Measurements from ENCODE around the gene TMTC2.

Gene TMTC2

GRCh38 chr12:82931349-82932116 lies 244.8 kb downstream of the TMTC2 start:
- Histone ChIP-seq H3K27ac (ENCODE audit: insufficient read depth, low read length, poor library complexity, severe bottlenecking) (no peak overlapping the region), H3K9me3 (ENCODE audit: control insufficient read depth, low read length) (no peaks in the 10 kb centered on the region), H3K4me1 (ENCODE audit: control insufficient read depth, insufficient read depth, low read length, poor library complexity, severe bottlenecking) (no peaks in the 10 kb centered on the region), H3K36me3 (ENCODE audit: control insufficient read depth, insufficient read depth, low read length) (no peaks in the 10 kb centered on the region), H3K27me3 (replicated peaks; ENCODE audit: control insufficient read depth, insufficient read depth, low read length, poor library complexity, severe bottlenecking) (no peaks in the 10 kb centered on the region), H3K4me3 (ENCODE audit: insufficient read depth, low read depth, low read length, poor library complexity, severe bottlenecking) (no peak overlapping the region)
- no peak for DNase-seq

- no peak overlapping the region for H3K4me3 ChIP-seq (ENCODE audit: insufficient read depth, low read depth, low read length, poor library complexity, severe bottlenecking)
- H3K36me3 ChIP-seq (ENCODE audit: control insufficient read depth, insufficient read depth, low read length): no peaks in the 10 kb centered on the region
- H3K27ac ChIP-seq (ENCODE audit: insufficient read depth, low read length, poor library complexity, severe bottlenecking): no peak overlapping the region
- no peaks in the 10 kb centered on the region for H3K4me1 ChIP-seq (ENCODE audit: control insufficient read depth, insufficient read depth, low read length, poor library complexity, severe bottlenecking)
- H3K27me3 ChIP-seq (replicated peaks; ENCODE audit: control insufficient read depth, insufficient read depth, low read length, poor library complexity, severe bottlenecking): no peaks in the 10 kb centered on the region
- no peaks in the 10 kb centered on the region for H3K9me3 ChIP-seq (ENCODE audit: control insufficient read depth, low read length)
- DNase-seq: no peak
Measured at GRCh38 chr12:82937151-82937550, 250.4 kb downstream of the TMTC2 start.

- Histone ChIP-seq H3K4me1 (ENCODE audit: control insufficient read depth, insufficient read depth, low read length, poor library complexity, severe bottlenecking) (no peaks in the 10 kb centered on the region), H3K27me3 (replicated peaks; ENCODE audit: control insufficient read depth, insufficient read depth, low read length, poor library complexity, severe bottlenecking) (no peaks in the 10 kb centered on the region)
- DNase-seq: no peak
Measured at GRCh38 chr12:82942521-82942920, 255.8 kb downstream of the TMTC2 start.

DNA sequence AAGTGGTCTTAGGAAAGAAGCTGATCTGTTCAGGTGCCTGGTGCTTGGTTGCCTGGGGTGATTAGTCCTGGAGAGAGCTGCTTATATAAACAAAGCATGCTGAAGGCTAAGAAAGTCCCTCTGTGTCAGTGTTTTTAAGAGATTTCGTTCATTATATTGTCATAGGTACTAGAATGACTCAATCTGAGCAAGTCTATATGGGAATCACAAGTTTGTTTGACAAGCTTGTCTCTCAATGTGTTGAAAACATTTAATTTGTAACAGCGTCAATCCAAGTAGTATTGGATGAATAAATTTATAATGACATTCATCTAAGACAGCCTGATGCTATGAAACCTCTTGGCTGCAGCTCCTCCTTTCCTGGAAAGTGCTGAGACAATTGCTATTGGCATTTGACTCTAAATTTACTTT lies 256.3 kb downstream of the TMTC2 start:
- Histone ChIP-seq H3K4me1 (ENCODE audit: control insufficient read depth, insufficient read depth, low read length, poor library complexity, severe bottlenecking) (no peaks in the 10 kb centered on the region), H3K27me3 (replicated peaks; ENCODE audit: control insufficient read depth, insufficient read depth, low read length, poor library complexity, severe bottlenecking) (no peaks in the 10 kb centered on the region), H3K27ac (ENCODE audit: insufficient read depth, low read length, poor library complexity, severe bottlenecking) (no peak overlapping the region), H3K36me3 (ENCODE audit: control insufficient read depth, insufficient read depth, low read length) (no peaks in the 10 kb centered on the region), H3K9me3 (ENCODE audit: control insufficient read depth, low read length) (no peaks in the 10 kb centered on the region), H3K4me3 (ENCODE audit: insufficient read depth, low read depth, low read length, poor library complexity, severe bottlenecking) (no peak overlapping the region)
- no peak for DNase-seq

More at GRCh38 chr12:82942521-82942920, 255.8 kb downstream of the TMTC2 start:
- no peak overlapping the region for H3K27ac ChIP-seq (ENCODE audit: insufficient read depth, low read length, poor library complexity, severe bottlenecking)
- no peaks in the 10 kb centered on the region for H3K36me3 ChIP-seq (ENCODE audit: control insufficient read depth, insufficient read depth, low read length)
- H3K9me3 ChIP-seq (ENCODE audit: control insufficient read depth, low read length): no peaks in the 10 kb centered on the region
- no peak overlapping the region for H3K4me3 ChIP-seq (ENCODE audit: insufficient read depth, low read depth, low read length, poor library complexity, severe bottlenecking)

DNA sequence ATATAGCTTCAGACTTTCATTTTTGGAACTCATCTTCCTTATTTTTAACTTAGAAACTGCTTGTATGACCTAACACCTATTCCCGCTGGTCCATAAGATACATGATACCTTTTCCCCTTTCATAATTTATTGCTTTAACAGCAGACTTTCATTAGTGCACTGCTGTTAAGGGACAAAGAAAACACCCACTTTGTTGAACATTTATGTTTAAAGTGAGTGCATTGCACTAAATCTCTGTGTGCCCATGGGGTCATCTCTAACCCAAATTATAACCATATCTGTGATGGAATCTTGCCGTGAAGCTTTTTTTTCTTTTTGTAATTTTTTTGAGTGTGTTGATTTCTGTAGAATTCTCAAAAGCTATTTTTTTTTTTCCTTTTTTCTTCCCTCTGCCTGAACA lies 261.8 kb downstream of the TMTC2 start:
- Histone ChIP-seq H3K4me1 (ENCODE audit: control insufficient read depth, insufficient read depth, low read length, poor library complexity, severe bottlenecking) (no peaks in the 10 kb centered on the region), H3K4me3 (ENCODE audit: insufficient read depth, low read depth, low read length, poor library complexity, severe bottlenecking) (no peak overlapping the region), H3K36me3 (ENCODE audit: control insufficient read depth, insufficient read depth, low read length) (no peaks in the 10 kb centered on the region), H3K27me3 (replicated peaks; ENCODE audit: control insufficient read depth, insufficient read depth, low read length, poor library complexity, severe bottlenecking) (no peaks in the 10 kb centered on the region), H3K9me3 (ENCODE audit: control insufficient read depth, low read length) (no peaks in the 10 kb centered on the region), H3K27ac (ENCODE audit: insufficient read depth, low read length, poor library complexity, severe bottlenecking) (no peak overlapping the region)
- DNase-seq: no peak

- Histone ChIP-seq H3K36me3 (ENCODE audit: control insufficient read depth, insufficient read depth, low read length) (no peaks in the 10 kb centered on the region), H3K27me3 (replicated peaks; ENCODE audit: control insufficient read depth, insufficient read depth, low read length, poor library complexity, severe bottlenecking) (no peaks in the 10 kb centered on the region), H3K27ac (ENCODE audit: insufficient read depth, low read length, poor library complexity, severe bottlenecking) (no peak overlapping the region), H3K4me1 (ENCODE audit: control insufficient read depth, insufficient read depth, low read length, poor library complexity, severe bottlenecking) (no peaks in the 10 kb centered on the region), H3K9me3 (ENCODE audit: control insufficient read depth, low read length) (no peaks in the 10 kb centered on the region), H3K4me3 (ENCODE audit: insufficient read depth, low read depth, low read length, poor library complexity, severe bottlenecking) (no peak overlapping the region)
- DNase-seq: no peak
Measured at GRCh38 chr12:82950356-82950755, 263.6 kb downstream of the TMTC2 start.

DNA sequence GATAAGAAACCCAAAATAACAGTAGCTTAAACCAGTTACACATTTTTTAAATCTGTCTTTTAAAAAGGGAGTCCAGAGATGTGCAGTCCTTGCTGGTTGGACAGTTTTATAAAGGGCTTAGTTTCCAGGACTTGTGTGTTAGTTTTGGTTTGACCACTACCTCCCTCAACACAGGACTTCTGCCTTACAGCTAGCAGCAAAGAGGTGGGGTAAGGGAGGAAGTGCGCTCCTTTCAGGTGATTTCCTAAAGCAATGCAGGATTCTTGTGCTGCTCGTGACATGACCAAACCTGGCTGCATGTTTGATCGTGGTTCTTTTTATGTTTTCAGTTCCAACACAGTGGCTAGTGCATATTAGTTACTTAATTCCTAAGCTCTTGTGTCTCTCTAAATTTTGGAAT lies 266.2 kb downstream of the TMTC2 start:
- Histone ChIP-seq H3K27me3 (replicated peaks; ENCODE audit: control insufficient read depth, insufficient read depth, low read length, poor library complexity, severe bottlenecking) (no peaks in the 10 kb centered on the region), H3K4me1 (ENCODE audit: control insufficient read depth, insufficient read depth, low read length, poor library complexity, severe bottlenecking) (no peaks in the 10 kb centered on the region), H3K36me3 (ENCODE audit: control insufficient read depth, insufficient read depth, low read length) (no peaks in the 10 kb centered on the region), H3K9me3 (ENCODE audit: control insufficient read depth, low read length) (no peaks in the 10 kb centered on the region), H3K4me3 (ENCODE audit: insufficient read depth, low read depth, low read length, poor library complexity, severe bottlenecking) (no peak overlapping the region), H3K27ac (ENCODE audit: insufficient read depth, low read length, poor library complexity, severe bottlenecking) (no peak overlapping the region)
- DNase-seq: no peak

DNA sequence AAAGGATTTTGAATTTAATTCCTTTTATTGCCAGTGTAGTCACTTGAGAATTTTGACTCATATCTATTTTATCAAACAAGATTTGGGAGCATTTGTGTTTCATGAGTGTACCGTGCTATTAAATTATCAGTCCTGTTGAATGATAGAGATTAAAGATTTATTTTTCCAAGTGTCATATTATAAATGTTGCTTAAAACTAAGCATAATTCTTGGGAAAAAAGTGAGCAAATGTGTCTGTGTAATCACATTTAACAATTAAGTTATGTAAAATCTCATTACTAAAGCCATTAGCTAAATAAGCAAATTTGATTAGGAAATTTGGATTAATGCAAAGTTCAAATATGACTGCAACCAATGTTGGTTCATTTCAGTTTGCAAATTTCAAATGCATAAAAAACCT lies 266.7 kb downstream of the TMTC2 start:
- no peak for DNase-seq
- no peaks in the 10 kb centered on the region for H3K36me3 ChIP-seq (ENCODE audit: control insufficient read depth, insufficient read depth, low read length)
- no peak overlapping the region for H3K27ac ChIP-seq (ENCODE audit: insufficient read depth, low read length, poor library complexity, severe bottlenecking)
- H3K9me3 ChIP-seq (ENCODE audit: control insufficient read depth, low read length): no peaks in the 10 kb centered on the region
- no peak overlapping the region for H3K4me3 ChIP-seq (ENCODE audit: insufficient read depth, low read depth, low read length, poor library complexity, severe bottlenecking)
- no peaks in the 10 kb centered on the region for H3K27me3 ChIP-seq (replicated peaks; ENCODE audit: control insufficient read depth, insufficient read depth, low read length, poor library complexity, severe bottlenecking)
- H3K4me1 ChIP-seq (ENCODE audit: control insufficient read depth, insufficient read depth, low read length, poor library complexity, severe bottlenecking): no peaks in the 10 kb centered on the region

GRCh38 chr12:82954064-82954463 lies 267.4 kb downstream of the TMTC2 start:
- no peaks in the 10 kb centered on the region for H3K9me3 ChIP-seq (ENCODE audit: control insufficient read depth, low read length)
- H3K4me1 ChIP-seq (ENCODE audit: control insufficient read depth, insufficient read depth, low read length, poor library complexity, severe bottlenecking): no peaks in the 10 kb centered on the region
- no peaks in the 10 kb centered on the region for H3K27me3 ChIP-seq (replicated peaks; ENCODE audit: control insufficient read depth, insufficient read depth, low read length, poor library complexity, severe bottlenecking)
- no peaks in the 10 kb centered on the region for H3K36me3 ChIP-seq (ENCODE audit: control insufficient read depth, insufficient read depth, low read length)
- no peak for DNase-seq
- no peak overlapping the region for H3K4me3 ChIP-seq (ENCODE audit: insufficient read depth, low read depth, low read length, poor library complexity, severe bottlenecking)
- no peak overlapping the region for H3K27ac ChIP-seq (ENCODE audit: insufficient read depth, low read length, poor library complexity, severe bottlenecking)

DNA sequence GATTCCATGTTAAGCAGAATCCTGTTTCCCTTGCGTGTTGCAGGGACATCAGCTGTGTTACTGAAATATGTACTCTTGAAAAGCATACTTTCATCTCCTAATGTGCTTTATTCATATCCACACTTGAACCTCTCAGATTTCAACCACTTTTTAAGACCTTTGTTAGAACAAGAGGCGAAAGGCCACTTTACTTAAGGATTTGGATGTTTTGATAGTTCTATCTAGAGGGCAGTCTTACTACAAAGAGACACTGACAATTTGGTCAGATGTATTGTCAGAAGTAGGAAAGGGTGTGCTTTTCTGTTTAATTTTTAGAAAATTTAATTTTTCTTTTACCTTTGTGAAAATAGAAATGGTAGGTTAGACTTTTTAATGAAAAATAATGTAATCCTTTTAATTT lies 267.9 kb downstream of the TMTC2 start:
- H3K36me3 ChIP-seq (ENCODE audit: control insufficient read depth, insufficient read depth, low read length): no peaks in the 10 kb centered on the region
- no peak for DNase-seq
- no peaks in the 10 kb centered on the region for H3K27me3 ChIP-seq (replicated peaks; ENCODE audit: control insufficient read depth, insufficient read depth, low read length, poor library complexity, severe bottlenecking)
- no peaks in the 10 kb centered on the region for H3K4me1 ChIP-seq (ENCODE audit: control insufficient read depth, insufficient read depth, low read length, poor library complexity, severe bottlenecking)
- no peak overlapping the region for H3K4me3 ChIP-seq (ENCODE audit: insufficient read depth, low read depth, low read length, poor library complexity, severe bottlenecking)
- H3K27ac ChIP-seq (ENCODE audit: insufficient read depth, low read length, poor library complexity, severe bottlenecking): no peak overlapping the region
- H3K9me3 ChIP-seq (ENCODE audit: control insufficient read depth, low read length): no peaks in the 10 kb centered on the region
